Fibroblast of lung (primary cell): Measurements from ENCODE around the gene RAB9A. TPM values are rescaled to one million over a fixed set of nuclear protein-coding genes. Genes with fewer than 3 reads are reported as not detected.

Experiments used
- DNase-seq, 2 donors: peaks; one replicate each; pipeline versions ENCODE4 v3.0.0 to v3.0.0-alpha.2; 2010; ENCODE audit warnings: low read depth in 2 of 2
- H2AFZ ChIP-seq: 2 replicates; pipeline ENCODE4 v1.5.1; 2012; ENCODE audit warnings: low read length, control low read depth, inconsistent platforms
- H3K27ac ChIP-seq: 2 replicates; pipeline ENCODE4 v1.5.1; 2011; ENCODE audit warnings: low read length, control low read depth; ENCODE audit not compliant: insufficient read depth
- H3K27me3 ChIP-seq: 2 replicates; pipeline ENCODE4 v1.5.1; 2011; ENCODE audit warnings: mild to moderate bottlenecking, low read length; ENCODE audit not compliant: control insufficient read depth, insufficient read depth
- H3K36me3 ChIP-seq: 2 replicates; pipeline ENCODE4 v1.5.1; 2011; ENCODE audit warnings: low read length; ENCODE audit not compliant: control insufficient read depth, insufficient read depth
- H3K4me1 ChIP-seq: 2 replicates; pipeline ENCODE4 v1.5.1; 2011; ENCODE audit warnings: low read length; ENCODE audit not compliant: control insufficient read depth, insufficient read depth; ENCODE audit errors: extremely low read depth
- H3K4me2 ChIP-seq: 2 replicates; pipeline ENCODE4 v1.5.1; 2011; ENCODE audit warnings: low read length, control low read depth; ENCODE audit not compliant: insufficient read depth; ENCODE audit errors: extremely low read depth
- H3K4me3 ChIP-seq, 4 experiments: fragments of 200-600 bp in 1 of 4; sonication (generic) in 1 of 4; replicated peaks in 1 of 4; 2 replicates each; pipeline ENCODE4 v1.5.1; 2011 to 2016; ENCODE audit warnings: low read length in 4 of 4, low read depth in 3 of 4, mild to moderate bottlenecking in 3 of 4, control low read depth in 2 of 4, inconsistent platforms in 1 of 4, mixed read lengths in 1 of 4; ENCODE audit not compliant: insufficient read depth in 1 of 4; ENCODE audit errors: control extremely low read depth in 1 of 4
- H3K79me2 ChIP-seq: 2 replicates; pipeline ENCODE4 v1.5.1; 2012; ENCODE audit warnings: mild to moderate bottlenecking, low read length, inconsistent platforms; ENCODE audit not compliant: control insufficient read depth, insufficient read depth
- H3K9ac ChIP-seq: 2 replicates; pipeline ENCODE4 v1.5.1; 2011; ENCODE audit warnings: mild to moderate bottlenecking, low read length, control low read depth; ENCODE audit not compliant: insufficient read depth
- H3K9me3 ChIP-seq: 2 replicates; pipeline ENCODE4 v1.5.1; 2012; ENCODE audit warnings: low read depth, low read length; ENCODE audit not compliant: control insufficient read depth, insufficient read depth
- H4K20me1 ChIP-seq: 2 replicates; pipeline ENCODE4 v1.5.1; 2011; ENCODE audit warnings: low read length; ENCODE audit not compliant: control insufficient read depth, insufficient read depth; ENCODE audit errors: extremely low read depth
- EZH2 ChIP-seq: IDR thresholded peaks from 2 replicates; pipeline ENCODE4 v1.5.1; 2012; ENCODE audit warnings: low read length, control low read depth, mild to moderate bottlenecking; ENCODE audit errors: missing control alignments
- polyA plus RNA-seq, 2 donors: library from polyadenylated mRNA; depleted of rRNA in 1 of 2; stranded (reverse) in 1 of 2; unstranded in 1 of 2; fragments of >200 nt; gene quantifications; 2 replicates each; pipeline ENCODE4 v1.2.1, GENCODE V29; 2011 to 2012; ENCODE audit warnings: missing spikeins in 1 of 2
- total RNA-seq: library from RNA; depleted of rRNA; stranded (reverse); fragments of >200 nt; gene quantifications from 2 replicates; pipeline ENCODE4 v1.2.1, GENCODE V29; 2014
- TF ChIP-seq, protein P1 (sequence below), 2 donors: IDR thresholded peaks in 1 of 2; conservative IDR thresholded peaks in 1 of 2; 1 replicate in 1 of 2; 2 replicates in 1 of 2; pipeline ENCODE4 v1.5.1; 2011 to 2012; ENCODE audit warnings: low read length in 2 of 2, control low read depth in 1 of 2, inconsistent platforms in 1 of 2, low read depth in 1 of 2, mild to moderate bottlenecking in 1 of 2

Gene RAB9A
- total and polyA plus RNA-seq, 2 donors (not counting 1 experiment from before 2014, with no cell fraction given) = 40.3 to 44.2 TPM

DNA sequence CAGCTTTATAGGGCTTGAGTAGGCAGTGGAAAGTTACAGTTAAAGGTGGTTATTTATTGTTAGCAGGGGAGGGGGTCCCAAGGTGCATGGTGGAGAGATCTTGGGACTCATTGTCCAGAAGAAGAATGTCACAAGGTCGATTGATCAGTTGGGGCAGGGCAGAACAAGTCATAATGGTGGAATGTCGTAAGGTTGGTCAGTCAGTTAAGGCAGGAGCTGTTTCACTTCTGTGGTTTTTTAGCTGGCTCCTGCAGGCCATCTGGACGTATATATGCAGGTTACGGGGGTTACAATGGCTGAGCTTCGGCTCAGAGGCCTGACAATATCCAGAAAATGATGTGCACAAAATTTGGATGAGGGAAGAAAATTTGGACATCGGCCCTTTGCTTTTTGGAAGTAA is 52.8 kb downstream of the RAB9A start:
- no peaks in the 10 kb centered on the region for H3K9me3 ChIP-seq
- H3K27me3 ChIP-seq = no peaks in the 10 kb centered on the region
- H4K20me1 ChIP-seq = no peaks in the 10 kb centered on the region
- no peak for DNase-seq
- no peaks in the 10 kb centered on the region for H3K4me1 ChIP-seq
- H3K36me3 ChIP-seq = no peaks in the 10 kb centered on the region
- no peak overlapping the region for H2AFZ ChIP-seq
- no peak overlapping the region for H3K9ac ChIP-seq
- TF ChIP-seq, protein P1, sequence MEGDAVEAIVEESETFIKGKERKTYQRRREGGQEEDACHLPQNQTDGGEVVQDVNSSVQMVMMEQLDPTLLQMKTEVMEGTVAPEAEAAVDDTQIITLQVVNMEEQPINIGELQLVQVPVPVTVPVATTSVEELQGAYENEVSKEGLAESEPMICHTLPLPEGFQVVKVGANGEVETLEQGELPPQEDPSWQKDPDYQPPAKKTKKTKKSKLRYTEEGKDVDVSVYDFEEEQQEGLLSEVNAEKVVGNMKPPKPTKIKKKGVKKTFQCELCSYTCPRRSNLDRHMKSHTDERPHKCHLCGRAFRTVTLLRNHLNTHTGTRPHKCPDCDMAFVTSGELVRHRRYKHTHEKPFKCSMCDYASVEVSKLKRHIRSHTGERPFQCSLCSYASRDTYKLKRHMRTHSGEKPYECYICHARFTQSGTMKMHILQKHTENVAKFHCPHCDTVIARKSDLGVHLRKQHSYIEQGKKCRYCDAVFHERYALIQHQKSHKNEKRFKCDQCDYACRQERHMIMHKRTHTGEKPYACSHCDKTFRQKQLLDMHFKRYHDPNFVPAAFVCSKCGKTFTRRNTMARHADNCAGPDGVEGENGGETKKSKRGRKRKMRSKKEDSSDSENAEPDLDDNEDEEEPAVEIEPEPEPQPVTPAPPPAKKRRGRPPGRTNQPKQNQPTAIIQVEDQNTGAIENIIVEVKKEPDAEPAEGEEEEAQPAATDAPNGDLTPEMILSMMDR (conservative IDR thresholded peaks at IDR 0.05 in 1 of 2, IDR thresholded peaks at IDR 0.05 in 1 of 2; ENCODE audit: low read depth in 1 of 2, low read length in 2 of 2) = no peak
- no peak for TF ChIP-seq EZH2
- H3K4me3 ChIP-seq = no peak overlapping the region
- no peak overlapping the region for H3K4me2 ChIP-seq
- no peaks in the 10 kb centered on the region for H3K79me2 ChIP-seq
- no peak overlapping the region for H3K27ac ChIP-seq

DNA sequence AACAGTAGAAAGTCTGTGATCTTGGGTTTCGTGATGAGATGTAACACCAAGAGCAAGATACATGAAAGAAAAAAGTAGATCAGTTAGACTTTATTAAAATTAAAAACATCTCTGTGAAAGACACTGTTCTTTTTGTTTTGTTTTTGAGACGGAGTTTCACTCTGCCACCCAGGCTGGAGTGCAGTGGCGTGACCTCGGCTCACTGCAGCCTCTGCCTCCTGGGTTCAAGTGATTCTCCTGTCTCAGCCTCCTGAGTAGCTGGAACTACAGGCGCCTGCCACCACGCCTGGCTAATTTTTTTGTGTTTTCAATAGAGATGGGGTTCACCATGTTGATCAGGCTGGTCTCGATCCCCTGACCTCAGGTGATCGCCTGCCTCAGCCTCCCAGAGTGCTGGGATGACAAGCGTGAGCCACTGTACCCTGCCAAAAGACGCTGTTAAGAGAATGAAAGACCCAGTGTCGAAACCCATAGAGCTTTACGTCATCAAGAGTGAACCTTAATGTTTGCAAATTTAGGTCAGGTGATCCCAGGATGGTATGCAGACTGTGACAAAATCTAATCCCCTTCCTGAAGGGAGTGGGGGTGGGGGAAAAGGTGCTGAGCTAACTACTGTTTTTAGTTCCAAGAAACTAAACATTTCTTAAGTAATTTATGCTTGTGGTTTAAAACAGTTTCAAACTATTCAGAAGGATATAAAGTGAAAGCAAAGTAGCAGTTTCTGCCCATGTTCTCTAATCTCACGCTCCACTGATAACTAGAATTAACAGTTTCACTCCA is 53.7 kb downstream of the RAB9A start:
- H3K36me3 ChIP-seq = no peaks in the 10 kb centered on the region
- DNase-seq = no peak
- H2AFZ ChIP-seq = no peak overlapping the region
- TF ChIP-seq, protein P1 (conservative IDR thresholded peaks at IDR 0.05 in 1 of 2, IDR thresholded peaks at IDR 0.05 in 1 of 2; ENCODE audit: low read depth in 1 of 2, low read length in 2 of 2) = no peak
- no peak for TF ChIP-seq EZH2
- H3K27me3 ChIP-seq = no peaks in the 10 kb centered on the region
- peaks cover under 1% of the 10 kb centered on the region for H3K4me1 ChIP-seq
- H3K4me2 ChIP-seq = no peak overlapping the region
- H3K9ac ChIP-seq = no peak overlapping the region
- H3K4me3 ChIP-seq = no peak overlapping the region
- H3K27ac ChIP-seq = no peak overlapping the region
- no peaks in the 10 kb centered on the region for H4K20me1 ChIP-seq
- no peaks in the 10 kb centered on the region for H3K79me2 ChIP-seq
- H3K9me3 ChIP-seq = no peaks in the 10 kb centered on the region

DNA sequence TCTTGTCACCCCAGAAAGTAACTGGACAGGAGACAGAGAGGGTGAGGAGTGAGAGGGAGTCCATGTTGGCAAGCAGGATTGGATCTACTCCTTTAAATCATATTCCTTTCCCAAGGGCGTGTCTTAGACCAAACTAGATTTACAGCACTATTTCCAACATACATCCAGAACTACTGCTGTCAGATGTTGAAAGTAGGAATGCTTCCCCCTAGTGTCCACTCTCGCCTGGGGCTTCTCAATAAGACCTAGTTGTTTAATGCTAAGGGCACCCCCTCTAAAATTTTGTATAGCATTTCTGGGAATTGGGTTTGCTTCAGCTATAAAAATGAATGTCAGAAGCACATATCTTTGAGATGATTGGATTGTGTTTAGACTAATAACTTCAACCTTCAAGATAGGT is 58.9 kb downstream of the RAB9A start:
- TF ChIP-seq EZH2 = no peak
- TF ChIP-seq, protein P1 (conservative IDR thresholded peaks at IDR 0.05 in 1 of 2, IDR thresholded peaks at IDR 0.05 in 1 of 2; ENCODE audit: low read depth in 1 of 2, low read length in 2 of 2) = peak; percentile 51 to 59
- H4K20me1 ChIP-seq = no peaks in the 10 kb centered on the region
- H3K27me3 ChIP-seq = no peaks in the 10 kb centered on the region
- no peak overlapping the region for H3K4me2 ChIP-seq
- peak; percentile 58 to 81 for DNase-seq
- H3K4me3 ChIP-seq = no peak overlapping the region
- peak overlapping the region; percentile 26 for H2AFZ ChIP-seq
- H3K27ac ChIP-seq = no peak overlapping the region
- no peak overlapping the region for H3K9ac ChIP-seq
- H3K4me1 ChIP-seq = peaks cover 2% of the 10 kb centered on the region
- no peaks in the 10 kb centered on the region for H3K9me3 ChIP-seq
- peaks cover 2% of the 10 kb centered on the region for H3K36me3 ChIP-seq
- no peaks in the 10 kb centered on the region for H3K79me2 ChIP-seq
